NCI-H128 (cell line): Measurements from ENCODE around the gene MYH14.

Source experiments
- DNase-seq: peaks from one replicate; lab custom pipeline; 2025; ENCODE audit not compliant: unreplicated experiment; lab: John Stamatoyannopoulos, UW

The MYH14 gene

GRCh38 chr19:50203281-50204080, at the start of gene MYH14:
TSS of gene MYH14 (plus strand) at chr19:50203622. CDS start at chr19:50210366, 6,744 bp downstream.
- DNase-seq = peak; percentile 86

GRCh38 chr19:50154529-50154928, 48.9 kb upstream of the MYH14 start:
- no peak for DNase-seq

GRCh38 chr19:50155520-50156109, 47.8 kb upstream of the MYH14 start:
- DNase-seq = no peak

DNA sequence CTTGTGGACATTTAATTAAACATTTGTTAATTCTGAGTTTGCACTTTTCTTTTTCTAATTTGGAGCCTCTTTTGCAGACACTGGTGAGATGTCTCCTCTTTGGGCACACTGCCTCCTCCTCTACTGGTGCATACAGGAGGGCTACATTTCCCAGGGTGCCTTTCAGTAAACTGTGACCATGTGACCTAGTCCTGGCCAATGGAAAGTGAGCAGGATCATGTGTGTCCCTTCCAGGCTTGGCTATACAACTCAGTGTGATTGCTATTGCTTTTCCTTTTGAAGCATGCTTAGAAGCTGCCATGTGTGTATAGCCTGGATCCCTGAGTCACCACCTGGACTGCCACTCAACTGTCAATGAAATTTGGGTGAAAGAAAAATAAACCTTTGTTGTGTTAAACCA, 44.8 kb upstream of the MYH14 start:
- no peak for DNase-seq

GRCh38 chr19:50159078-50159477, 44.3 kb upstream of the MYH14 start:
- DNase-seq = no peak

- DNase-seq = no peak
Measured at GRCh38 chr19:50162988-50163387, 40.4 kb upstream of the MYH14 start, which contains the start of gene IZUMO2. TSS of gene IZUMO2 (minus strand) at chr19:50163281. CDS start at chr19:50163194, 87 bp downstream.

DNA sequence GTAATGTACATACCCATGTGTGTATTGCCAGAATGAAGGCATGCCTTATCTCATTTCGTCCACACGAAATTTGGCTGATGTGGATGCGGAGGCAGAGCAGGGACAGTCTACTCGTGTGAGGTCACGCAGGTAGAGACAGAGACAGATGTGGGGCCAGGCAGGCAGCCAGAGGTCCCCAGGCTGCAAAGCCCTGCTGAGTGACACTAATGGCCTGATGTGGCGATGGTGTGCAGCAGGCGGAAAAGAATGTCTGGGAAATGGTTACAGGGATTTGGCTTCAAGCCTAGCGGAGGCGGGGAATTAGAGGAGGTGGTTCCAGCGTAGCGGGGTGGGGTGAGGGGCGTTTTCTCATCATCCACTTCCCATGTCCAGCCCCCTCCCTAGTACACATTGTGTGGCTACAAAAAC, 36.1 kb upstream of the MYH14 start:
- no peak for DNase-seq

DNA sequence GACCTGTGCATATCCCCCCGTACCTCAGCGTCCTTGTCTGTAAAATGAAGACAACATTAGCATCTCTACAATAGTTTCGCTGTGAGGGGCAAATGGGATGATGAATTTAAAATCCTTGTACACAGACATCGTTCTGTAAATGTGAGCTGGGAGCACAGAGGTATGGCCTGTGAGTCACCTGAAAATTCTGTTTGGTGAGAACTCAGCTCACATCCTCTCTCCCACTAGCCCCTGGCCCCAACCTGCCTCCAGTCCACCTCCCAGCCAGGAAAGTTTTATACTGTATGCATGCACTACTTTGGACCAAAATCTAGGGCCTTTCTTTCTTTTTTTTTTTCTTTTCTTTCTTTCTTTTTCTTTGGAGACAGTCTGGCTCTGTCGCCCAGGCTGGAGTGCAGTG, 31.7 kb upstream of the MYH14 start:
- no peak for DNase-seq

GRCh38 chr19:50172726-50173125, 30.7 kb upstream of the MYH14 start:
- DNase-seq = no peak

- no peak for DNase-seq
Measured at GRCh38 chr19:50173127-50173526, 30.3 kb upstream of the MYH14 start.

DNA sequence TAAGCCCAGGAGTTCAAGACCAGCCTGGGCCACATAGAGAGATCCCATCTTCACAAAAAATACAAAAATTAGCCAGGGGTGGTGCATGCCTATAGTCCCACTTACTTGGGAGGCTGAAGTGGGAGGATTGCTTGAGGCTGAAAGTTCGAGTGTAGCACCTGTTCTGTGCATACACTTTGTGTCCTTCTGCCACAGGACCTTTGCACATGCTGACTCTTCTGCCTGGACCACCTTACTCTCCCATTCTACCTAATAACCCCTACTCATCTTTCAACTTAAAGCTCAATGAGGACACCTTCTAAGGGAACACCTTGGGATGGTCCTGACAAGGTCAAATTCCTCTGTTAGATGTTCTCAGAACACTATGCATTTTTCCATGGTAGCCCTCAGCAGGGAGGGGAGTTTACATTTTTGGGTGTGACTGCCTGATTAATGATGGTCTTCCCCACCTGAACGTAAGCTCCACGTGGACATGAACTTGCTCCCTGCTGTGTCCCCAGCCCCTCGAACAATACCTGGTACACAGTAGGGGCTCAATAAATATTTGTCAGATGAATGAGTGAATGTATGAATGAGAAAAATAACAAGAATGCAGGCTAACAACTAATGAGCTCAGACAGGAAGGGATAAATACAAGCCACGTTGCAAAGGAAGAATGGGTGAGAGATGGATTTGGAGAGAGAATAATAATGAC, 29.2 kb upstream of the MYH14 start:
- no peak for DNase-seq

DNA sequence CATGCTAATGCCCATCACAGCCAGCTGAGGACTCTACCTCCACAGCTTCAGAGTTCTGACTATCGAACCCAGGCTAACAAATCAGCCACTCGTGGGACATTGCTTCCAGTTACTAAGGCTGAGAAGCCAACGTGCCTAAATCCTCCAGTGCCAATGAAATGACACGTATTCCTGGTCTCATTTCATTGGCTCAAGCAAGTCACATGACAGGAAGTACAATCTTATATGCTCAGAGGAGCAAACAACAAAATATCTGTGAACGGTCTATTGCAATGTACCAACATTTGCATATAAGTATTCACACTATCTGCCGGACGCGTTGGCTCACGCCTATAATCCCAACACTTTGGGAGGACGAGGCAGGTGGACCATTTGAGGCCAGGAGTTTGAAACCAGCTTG, 27.5 kb upstream of the MYH14 start:
- no peak for DNase-seq

GRCh38 chr19:50176775-50177174, 26.6 kb upstream of the MYH14 start:
- DNase-seq = no peak

DNA sequence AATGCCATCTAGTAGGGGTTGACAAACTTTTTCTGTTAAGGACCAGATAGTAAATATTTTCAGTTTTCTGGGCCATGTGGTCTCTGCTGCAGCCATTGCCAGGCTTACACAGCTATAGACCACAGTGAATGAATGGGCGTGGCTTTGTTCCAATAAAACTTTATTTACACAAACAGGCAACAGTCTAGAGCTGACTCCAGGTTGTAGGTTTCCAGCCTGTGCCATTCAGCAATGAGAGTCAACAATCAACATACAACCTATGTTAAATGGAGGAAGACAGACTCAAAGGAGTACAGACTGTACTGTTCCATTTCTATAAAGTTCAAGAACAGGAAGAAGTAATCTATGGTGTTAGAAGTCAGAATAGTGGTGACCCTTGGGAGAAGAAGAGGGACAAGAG, 25.1 kb upstream of the MYH14 start:
- no peak for DNase-seq

- DNase-seq = no peak
Measured at GRCh38 chr19:50178859-50179537, 24.4 kb upstream of the MYH14 start.

GRCh38 chr19:50181121-50181520, 22.3 kb upstream of the MYH14 start:
- no peak for DNase-seq

GRCh38 chr19:50184196-50184595, 19.2 kb upstream of the MYH14 start:
- DNase-seq = no peak

DNA sequence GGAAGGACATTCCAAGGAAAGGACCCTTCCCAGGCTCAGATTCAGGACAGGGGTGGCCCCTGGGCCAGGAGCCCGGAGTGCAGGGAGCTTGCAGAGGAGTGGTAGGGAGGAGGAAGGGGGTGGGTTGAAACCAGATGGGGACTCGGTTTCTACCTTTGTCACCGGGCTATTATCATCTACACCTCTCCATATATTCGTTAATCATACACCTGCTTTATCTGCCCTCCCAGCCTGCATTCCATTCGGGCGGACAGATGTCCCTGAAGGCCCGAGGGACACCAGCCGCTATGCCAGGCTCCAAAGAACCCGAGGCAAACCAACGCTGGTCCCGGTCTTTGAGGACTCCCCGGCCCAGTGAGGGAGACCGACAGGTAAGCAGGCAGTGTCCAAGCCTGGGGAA, 15.5 kb upstream of the MYH14 start:
- DNase-seq = no peak

GRCh38 chr19:50189331-50189730, 14.1 kb upstream of the MYH14 start:
- no peak for DNase-seq

DNA sequence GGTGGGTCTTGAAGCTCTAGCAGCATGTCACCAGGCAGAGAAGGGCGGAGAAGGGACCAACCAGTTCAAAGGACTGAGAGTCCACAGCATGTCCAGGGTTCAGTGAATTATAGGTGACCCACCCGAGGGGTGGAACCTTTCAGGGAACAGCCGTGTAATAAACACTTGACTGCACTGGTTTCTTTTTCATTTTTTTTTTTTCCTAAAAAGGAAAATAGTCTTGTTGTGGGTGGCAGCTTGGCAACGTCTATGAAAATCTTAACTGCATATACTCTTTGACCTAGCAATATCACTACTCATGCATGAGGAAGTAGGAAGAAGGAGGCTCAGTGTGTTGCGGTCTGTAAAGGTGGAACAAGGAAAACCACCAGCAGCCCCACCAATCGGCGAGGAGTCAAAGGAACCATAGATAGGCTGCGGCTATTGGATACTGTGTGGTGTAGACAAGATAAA, 13.0 kb upstream of the MYH14 start:
- no peak for DNase-seq

DNA sequence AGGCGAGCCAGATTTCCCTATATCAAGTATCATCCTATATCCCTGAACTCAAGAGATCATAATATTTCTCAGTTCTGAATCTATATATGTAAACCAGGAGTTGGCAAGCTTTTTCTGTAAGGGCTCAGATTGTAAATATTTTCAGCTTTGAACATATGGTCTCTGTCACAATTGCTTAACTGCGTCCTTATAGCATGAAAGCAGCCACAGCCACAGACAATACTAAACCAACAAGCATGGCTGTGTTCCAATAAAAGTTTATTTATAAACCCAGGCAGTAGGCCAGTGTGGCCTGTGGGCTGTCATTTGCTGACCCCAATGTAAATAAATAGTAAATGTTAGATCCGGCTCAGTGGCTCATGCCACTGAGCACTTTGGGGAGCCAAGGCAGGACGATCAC, 12.2 kb upstream of the MYH14 start:
- no peak for DNase-seq
